Panc1 (cell line): ENCODE data around the gene JSRP1. TPM values are rescaled to one million over a fixed set of nuclear protein-coding genes. Genes with fewer than 3 reads are reported as not detected.

Source experiments
- ATAC-seq: fragments of 200-7000 bp; cut with Tn5 transposase; 2 replicates; pipeline ENCODE4 v1.9.1; 2020; ENCODE audit warnings: mild to moderate bottlenecking, moderate library complexity
- BruUV-seq: library from RNA; stranded (reverse); fragments of 400-500 nt; replicated peaks from 2 replicates; lab custom pipeline; 2021; lab: Mats Ljungman, UMichigan
- CTCF ChIA-PET: fragments of 300-600 bp; sonication (Branson Sonifier 250); formaldehyde crosslinking; loops from one replicate; lab custom pipeline; 2022; ENCODE audit warnings: antibody characterized with exemption; lab: Charles Lee
- POLR2A ChIA-PET: fragments of 300-600 bp; sonication (Branson Sonifier 250); formaldehyde crosslinking; loops from one replicate; lab custom pipeline; 2022; ENCODE audit warnings: antibody characterized with exemption; lab: Charles Lee
- DNase-seq: peaks from one replicate; pipeline ENCODE4 v3.0.0-alpha.2; 2010; ENCODE audit warnings: low read depth, low spot score
- H3K27ac ChIP-seq: 2 replicates; pipeline ENCODE4 v1.5.1; 2011; ENCODE audit warnings: mild to moderate bottlenecking, low read length, inconsistent platforms
- H3K27me3 ChIP-seq: fragments of 200-500 bp; sonication (Bioruptor generic); 2 replicates; pipeline ENCODE4 v1.6.0; 2014; ENCODE audit warnings: low read length, inconsistent platforms; ENCODE audit not compliant: control insufficient read depth, insufficient read depth
- H3K36me3 ChIP-seq: fragments of 200-500 bp; sonication (Bioruptor generic); 2 replicates; pipeline ENCODE4 v1.5.1; 2014; ENCODE audit warnings: inconsistent platforms, mild to moderate bottlenecking, low read length, moderate library complexity; ENCODE audit not compliant: control insufficient read depth, insufficient read depth
- H3K4me1 ChIP-seq: 2 replicates; pipeline ENCODE4 v1.5.1; 2011; ENCODE audit warnings: inconsistent platforms, mild to moderate bottlenecking, low read length, moderate library complexity; ENCODE audit not compliant: control insufficient read depth, insufficient read depth
- H3K4me3 ChIP-seq, 2 experiments: 2 replicates each; pipeline ENCODE4 v1.5.1; 2011 to 2012; ENCODE audit warnings: low read depth in 2 of 2, low read length in 2 of 2, mild to moderate bottlenecking in 2 of 2, inconsistent platforms in 1 of 2, moderate library complexity in 1 of 2
- H3K9me3 ChIP-seq: fragments of 200-500 bp; sonication (Bioruptor generic); 2 replicates; pipeline ENCODE4 v1.5.1; 2014; ENCODE audit warnings: low read depth, mild to moderate bottlenecking, inconsistent platforms, low read length, moderate library complexity; ENCODE audit not compliant: control insufficient read depth, insufficient read depth
- CTCF ChIP-seq: fragments of 450-650 bp; IDR thresholded peaks from 2 replicates; pipeline ENCODE4 v1.5.1; 2017; ENCODE audit warnings: mild to moderate bottlenecking
- POLR2AphosphoS5 ChIP-seq: IDR thresholded peaks from 2 replicates; pipeline ENCODE4 v1.6.1; 2012; ENCODE audit warnings: mild to moderate bottlenecking, low read depth, low read length, moderate library complexity
- REST ChIP-seq, 2 experiments: IDR thresholded peaks; 2 replicates each; pipeline ENCODE4 v1.6.1; 2011 to 2012; ENCODE audit warnings: low read depth in 2 of 2, control low read depth in 1 of 2, low read length in 1 of 2, mild to moderate bottlenecking in 1 of 2, moderate library complexity in 1 of 2; ENCODE audit not compliant: insufficient read depth in 1 of 2
- SIN3A ChIP-seq: IDR thresholded peaks from 2 replicates; pipeline ENCODE4 v1.6.1; 2012; ENCODE audit warnings: low read depth, mild to moderate bottlenecking, low read length, moderate library complexity, borderline replicate concordance; ENCODE audit not compliant: insufficient read depth
- TCF7L2 ChIP-seq: IDR thresholded peaks from 2 replicates; pipeline ENCODE4 v1.6.1; 2011; ENCODE audit warnings: mild to moderate bottlenecking, low read depth, low read length, inconsistent platforms
- in situ Hi-C: cut with HindIII; loops from 2 replicates; pipeline ENCODE4 v1.10.0; 2016; ENCODE audit warnings: low sequenced_read_pairs, low pct_unique_long_range_greater_than_20kb
- intact Hi-C: fragments of 100-400 bp; cut with micrococcal nuclease; formaldehyde crosslinking; loops from one replicate; pipeline ENCODE4 v1.10.0; 2022; ENCODE audit not compliant: unreplicated experiment
- total RNA-seq: library from RNA; stranded (reverse); gene quantifications from one replicate; pipeline ENCODE4 v1.2.1, GENCODE V29; 2021; ENCODE audit not compliant: unreplicated experiment

The JSRP1 gene
- total RNA-seq, 1 experiment from 2014 or later: 0.51 TPM

GRCh38 chr19:2269244-2270156, 13.3 kb upstream of the JSRP1 start:
- CTCF ChIA-PET: no interaction called here
- POLR2A ChIA-PET: no interaction called here
- in situ Hi-C loops: no loop called here
- DNase-seq (no peak), ATAC-seq (peak; percentile 84)
- H3K4me3 ChIP-seq: peak overlapping the region; percentile 71 to 89
- peaks cover 18% of the 10 kb centered on the region for H3K4me1 ChIP-seq
- no TSS peak for BruUV-seq
- intact Hi-C loops: no loop called here
- TF ChIP-seq POLR2AphosphoS5: peak; percentile 99
- TF ChIP-seq TCF7L2: no peak
- peak; percentile 91 for TF ChIP-seq SIN3A
- TF ChIP-seq REST (IDR thresholded peaks at IDR 0.05; ENCODE audit: insufficient read depth in 1 of 2, low read depth in 2 of 2, low read length in 1 of 2): 0 out of 4 replicates have a peak, but pooled peaks of 1 of the 2 experiments have one; percentile 3
- TF ChIP-seq CTCF: no peak
- no peaks in the 10 kb centered on the region for H3K27me3 ChIP-seq
- peak overlapping the region; percentile 93 for H3K27ac ChIP-seq
- H3K36me3 ChIP-seq: peaks cover 7% of the 10 kb centered on the region; the same call in 1 of the 2 replicates
- H3K9me3 ChIP-seq: no peaks in the 10 kb centered on the region

- ChIA-PET CTCF (no interaction called here), POLR2A (no interaction called here)
- Histone ChIP-seq H3K36me3 (peaks cover 7% of the 10 kb centered on the region; the same call in 1 of the 2 replicates), H3K4me1 (peaks cover 15% of the 10 kb centered on the region), H3K9me3 (no peaks in the 10 kb centered on the region), H3K4me3 (peak overlapping the region; percentile 70 to 89), H3K27ac (peak overlapping the region; percentile 93), H3K27me3 (no peaks in the 10 kb centered on the region)
- in situ Hi-C loops: no loop called here
- no peak for DNase-seq
- intact Hi-C loops: no loop called here
- no peak for ATAC-seq
- TF ChIP-seq REST (IDR thresholded peaks at IDR 0.05; ENCODE audit: insufficient read depth in 1 of 2, low read depth in 2 of 2, low read length in 1 of 2): no peak
- no peak for TF ChIP-seq SIN3A
- no peak for TF ChIP-seq TCF7L2
- TF ChIP-seq POLR2AphosphoS5: no peak
- TF ChIP-seq CTCF: no peak
- no TSS peak for BruUV-seq
These were observed 12.6 kb upstream of the JSRP1 start for GRCh38 chr19:2268861-2269243.
